Sigmoid colon (tissue), 4 donors: ENCODE results near the gene GTF3C1.

Experiments used
- CTCF ChIP-seq, 4 experiments: fragments of 450-650 bp in 3 of 4; fragments of 200-600 bp in 1 of 4; IDR thresholded peaks; one replicate each; pipeline ENCODE4 v1.5.1; 2016 to 2019; ENCODE audit warnings: antibody characterized with exemption in 4 of 4, mild to moderate bottlenecking in 3 of 4, moderate library complexity in 2 of 4
- EP300 ChIP-seq, 4 donors: sonication (generic); formaldehyde crosslinking; IDR thresholded peaks; one replicate each; pipeline ENCODE4 v1.6.1; 2017; ENCODE audit warnings: antibody characterized with exemption in 4 of 4
- POLR2A ChIP-seq, 2 donors: fragments of 450-650 bp; IDR thresholded peaks; one replicate each; pipeline ENCODE4 v1.6.1; 2016; ENCODE audit warnings: antibody characterized with exemption in 2 of 2, mild to moderate bottlenecking in 2 of 2, moderate library complexity in 2 of 2
- POLR2AphosphoS5 ChIP-seq, 4 donors: sonication (generic); formaldehyde crosslinking; IDR thresholded peaks; one replicate each; pipeline ENCODE4 v1.6.1; 2017; ENCODE audit warnings: antibody characterized with exemption in 4 of 4

DNA sequence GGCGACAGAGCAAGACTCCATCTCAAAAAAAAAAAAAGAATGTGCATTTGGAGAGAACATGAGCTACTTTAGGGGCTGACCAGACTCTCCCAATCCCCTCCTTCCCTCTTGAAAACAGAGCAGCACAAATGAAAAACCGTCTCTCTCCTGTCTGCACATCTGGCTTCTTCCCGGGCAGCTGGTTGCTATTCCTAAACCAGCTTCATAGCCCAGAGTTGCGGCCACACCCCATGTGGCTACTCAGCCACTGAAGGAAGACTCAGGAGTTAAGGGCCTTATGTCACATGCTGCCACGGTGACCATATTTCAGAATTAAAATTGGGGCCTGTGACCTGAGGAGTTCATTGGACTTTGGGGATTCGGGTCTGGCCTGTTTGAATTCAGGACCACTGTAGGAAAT is 48.5 kb upstream of the GTF3C1 start:
- TF ChIP-seq POLR2AphosphoS5 (IDR thresholded peaks at IDR 0.05) (no peak), CTCF (IDR thresholded peaks at IDR 0.05) (no peak), POLR2A (IDR thresholded peaks at IDR 0.05) (no peak), EP300 (IDR thresholded peaks at IDR 0.05) (no peak)
